H9 (cell line): ENCODE measurements around the gene ADSS1. TPM values are rescaled to one million over a fixed set of nuclear protein-coding genes. Genes with fewer than 3 reads are reported as not detected.

Experiments used
- DNase-seq: peaks from one replicate; pipeline ENCODE4 v3.0.0-alpha.2; 2017
- H2AFZ ChIP-seq: one replicate; pipeline ENCODE4 v1.6.1; 2013; ENCODE audit warnings: mild to moderate bottlenecking, low read length, control low read depth, moderate library complexity
- H2AK5ac ChIP-seq: 2 replicates; pipeline ENCODE4 v1.6.1; 2013; ENCODE audit warnings: low read length, control low read depth, mixed read lengths; ENCODE audit not compliant: insufficient read length
- H2BK120ac ChIP-seq: one replicate; pipeline ENCODE4 v1.6.1; 2013; ENCODE audit warnings: low read depth, mild to moderate bottlenecking, low read length, control low read depth, inconsistent platforms; ENCODE audit not compliant: poor library complexity, severe bottlenecking
- H2BK12ac ChIP-seq: 2 replicates; pipeline ENCODE4 v1.6.1; 2013; ENCODE audit warnings: low read length, control low read depth, mixed read lengths, low read depth; ENCODE audit not compliant: insufficient read length
- H2BK15ac ChIP-seq: 2 replicates; pipeline ENCODE4 v1.6.1; 2013; ENCODE audit warnings: low read depth, low read length, control low read depth
- H2BK20ac ChIP-seq: one replicate; pipeline ENCODE4 v1.6.1; 2013; ENCODE audit warnings: low read depth, mild to moderate bottlenecking, low read length, control low read depth, inconsistent platforms; ENCODE audit not compliant: poor library complexity, severe bottlenecking
- H2BK5ac ChIP-seq: 2 replicates; pipeline ENCODE4 v1.6.1; 2013; ENCODE audit warnings: low read length, control low read depth, mixed read lengths; ENCODE audit not compliant: insufficient read length
- H3K14ac ChIP-seq: 2 replicates; pipeline ENCODE4 v1.6.1; 2013; ENCODE audit warnings: low read length, control low read depth; ENCODE audit not compliant: insufficient read depth
- H3K18ac ChIP-seq: 2 replicates; pipeline ENCODE4 v1.6.1; 2013; ENCODE audit warnings: low read depth, mild to moderate bottlenecking, mixed read lengths, low read length, control low read depth; ENCODE audit not compliant: insufficient read length
- H3K23ac ChIP-seq: 2 replicates; pipeline ENCODE4 v1.6.1; 2013; ENCODE audit warnings: low read length, control low read depth, mixed read lengths, low read depth; ENCODE audit not compliant: insufficient read length
- H3K23me2 ChIP-seq: 2 replicates; pipeline ENCODE4 v1.6.1; 2013; ENCODE audit warnings: low read depth, mild to moderate bottlenecking, mixed read lengths, low read length, control low read depth; ENCODE audit not compliant: insufficient read length, poor library complexity, severe bottlenecking
- H3K27ac ChIP-seq: 2 replicates; pipeline ENCODE4 v1.5.1; 2013; ENCODE audit warnings: low read length, control low read depth, mixed read lengths, low read depth; ENCODE audit not compliant: insufficient read length
- H3K27me3 ChIP-seq: 2 replicates; pipeline ENCODE4 v1.6.1; 2013; ENCODE audit warnings: low read length, control low read depth, inconsistent platforms; ENCODE audit not compliant: insufficient read depth
- H3K4ac ChIP-seq: 2 replicates; pipeline ENCODE4 v1.6.1; 2013; ENCODE audit warnings: low read depth, mild to moderate bottlenecking, control low read depth, inconsistent platforms, low read length, moderate library complexity
- H3K4me1 ChIP-seq: 2 replicates; pipeline ENCODE4 v1.6.1; 2013; ENCODE audit warnings: low read length, control low read depth, inconsistent platforms; ENCODE audit not compliant: insufficient read depth
- H3K4me2 ChIP-seq: 2 replicates; pipeline ENCODE4 v1.6.1; 2013; ENCODE audit warnings: low read length, control low read depth, mixed read lengths; ENCODE audit not compliant: insufficient read length, insufficient read depth
- H3K56ac ChIP-seq: 2 replicates; pipeline ENCODE4 v1.6.1; 2013; ENCODE audit warnings: low read depth, mild to moderate bottlenecking, mixed read lengths, low read length, control low read depth; ENCODE audit not compliant: insufficient read length
- H3K79me1 ChIP-seq: 2 replicates; pipeline ENCODE4 v1.6.1; 2013; ENCODE audit warnings: low read depth, mild to moderate bottlenecking, moderate library complexity, low read length, control low read depth, inconsistent platforms; ENCODE audit not compliant: insufficient read depth, poor library complexity, severe bottlenecking
- H3K79me2 ChIP-seq: 2 replicates; pipeline ENCODE4 v1.6.1; 2013; ENCODE audit warnings: low read length, control low read depth, inconsistent platforms; ENCODE audit not compliant: insufficient read depth
- H3K9ac ChIP-seq: 2 replicates; pipeline ENCODE4 v1.6.1; 2013; ENCODE audit warnings: low read length, control low read depth, mixed read lengths; ENCODE audit not compliant: insufficient read length; ENCODE audit errors: extremely low read depth
- H3K9me3 ChIP-seq: one replicate; pipeline ENCODE4 v1.6.1; 2013; ENCODE audit warnings: low read depth, low read length, inconsistent platforms; ENCODE audit not compliant: control insufficient read depth
- H3T11ph ChIP-seq: one replicate; pipeline ENCODE4 v1.6.1; 2013; ENCODE audit warnings: mild to moderate bottlenecking, low read length, control low read depth, inconsistent platforms
- H4K20me1 ChIP-seq: one replicate; pipeline ENCODE4 v1.6.1; 2013; ENCODE audit not compliant: control insufficient read depth, insufficient read length, insufficient read depth
- H4K5ac ChIP-seq: 2 replicates; pipeline ENCODE4 v1.6.1; 2013; ENCODE audit warnings: low read depth, mild to moderate bottlenecking, mixed read lengths, low read length, control low read depth; ENCODE audit not compliant: insufficient read length
- H4K8ac ChIP-seq: replicated peaks from 2 replicates; pipeline ENCODE4 v1.6.1; 2013; ENCODE audit warnings: low read length, control low read depth, mixed read lengths, low read depth; ENCODE audit not compliant: insufficient read length
- H4K91ac ChIP-seq: 2 replicates; pipeline ENCODE4 v1.6.1; 2013; ENCODE audit warnings: low read depth, mild to moderate bottlenecking, moderate library complexity, mixed read lengths, low read length, control low read depth; ENCODE audit not compliant: insufficient read length
- H3K27ac Mint-ChIP-seq, 3 experiments: 2 replicates in 2 of 3; 3 replicates in 1 of 3; pipeline ENCODE4 v1.8.0; 2020 to 2021; ENCODE audit warnings: mixed read lengths in 3 of 3, mild to moderate bottlenecking in 1 of 3, moderate library complexity in 1 of 3
- H3K27me3 Mint-ChIP-seq: 2 replicates; pipeline ENCODE4 v1.8.0; 2021; ENCODE audit warnings: low read depth, mild to moderate bottlenecking, moderate library complexity, mixed read lengths
- H3K36me3 Mint-ChIP-seq, 3 experiments: 2 replicates in 2 of 3; 3 replicates in 1 of 3; pipeline ENCODE4 v1.8.0; 2020 to 2021; ENCODE audit warnings: low read depth in 3 of 3, mixed read lengths in 3 of 3; ENCODE audit not compliant: insufficient read depth in 1 of 3
- H3K4me1 Mint-ChIP-seq, 2 experiments: 2 replicates each; pipeline ENCODE4 v1.8.0; 2020; ENCODE audit warnings: mixed read lengths in 2 of 2
- H3K4me3 Mint-ChIP-seq, 2 experiments: 2 replicates in 1 of 2; 3 replicates in 1 of 2; pipeline ENCODE4 v1.8.0; 2020 to 2021; ENCODE audit warnings: mild to moderate bottlenecking in 2 of 2, mixed read lengths in 2 of 2, moderate library complexity in 1 of 2
- H3K9me3 Mint-ChIP-seq, 2 experiments: 2 replicates in 1 of 2; 3 replicates in 1 of 2; pipeline ENCODE4 v1.8.0; 2020; ENCODE audit warnings: mild to moderate bottlenecking in 2 of 2, mixed read lengths in 2 of 2, moderate library complexity in 1 of 2
- WGBS: extraction: QIAGEN DNeasy Blood & Tissue Kit; methylation state at CpG from one replicate; pipeline ENCODE4 v1.1.7; 2013; ENCODE audit warnings: missing lambda C conversion rate, low lambda C conversion rate, mixed read lengths; ENCODE audit not compliant: insufficient read length; ENCODE audit errors: extremely low coverage; 5-methylcytosine and 5-hydroxymethylcytosine counted together
- total RNA-seq: library from RNA; stranded (reverse); gene quantifications from 2 replicates; pipeline ENCODE4 v1.2.1, GENCODE V29; 2021
- TF ChIP-seq, protein P1 (sequence below): fragments of 200-600 bp; sonication (generic); conservative IDR thresholded peaks from 3 replicates; pipeline ENCODE4 v1.8.0; 2021; ENCODE audit warnings: antibody characterized with exemption, mild to moderate bottlenecking

ADSS1 gene
- total RNA-seq, 1 experiment from 2014 or later = 8.5 TPM

GRCh38 chr14:104791425-104791824, 67.4 kb downstream of the ADSS1 start:
- no peak overlapping the region for H3K23ac ChIP-seq
- no peaks in the 10 kb centered on the region; the same call in 1 of the 2 replicates for H3K79me2 ChIP-seq
- no peak for DNase-seq
- H2BK5ac ChIP-seq = no peak overlapping the region
- TF ChIP-seq, protein P1, sequence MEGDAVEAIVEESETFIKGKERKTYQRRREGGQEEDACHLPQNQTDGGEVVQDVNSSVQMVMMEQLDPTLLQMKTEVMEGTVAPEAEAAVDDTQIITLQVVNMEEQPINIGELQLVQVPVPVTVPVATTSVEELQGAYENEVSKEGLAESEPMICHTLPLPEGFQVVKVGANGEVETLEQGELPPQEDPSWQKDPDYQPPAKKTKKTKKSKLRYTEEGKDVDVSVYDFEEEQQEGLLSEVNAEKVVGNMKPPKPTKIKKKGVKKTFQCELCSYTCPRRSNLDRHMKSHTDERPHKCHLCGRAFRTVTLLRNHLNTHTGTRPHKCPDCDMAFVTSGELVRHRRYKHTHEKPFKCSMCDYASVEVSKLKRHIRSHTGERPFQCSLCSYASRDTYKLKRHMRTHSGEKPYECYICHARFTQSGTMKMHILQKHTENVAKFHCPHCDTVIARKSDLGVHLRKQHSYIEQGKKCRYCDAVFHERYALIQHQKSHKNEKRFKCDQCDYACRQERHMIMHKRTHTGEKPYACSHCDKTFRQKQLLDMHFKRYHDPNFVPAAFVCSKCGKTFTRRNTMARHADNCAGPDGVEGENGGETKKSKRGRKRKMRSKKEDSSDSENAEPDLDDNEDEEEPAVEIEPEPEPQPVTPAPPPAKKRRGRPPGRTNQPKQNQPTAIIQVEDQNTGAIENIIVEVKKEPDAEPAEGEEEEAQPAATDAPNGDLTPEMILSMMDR = no peak
- peaks cover 8% of the 10 kb centered on the region for H3K23me2 ChIP-seq
- no peaks in the 10 kb centered on the region for H4K20me1 ChIP-seq
- peaks cover 18 to 27% of the 10 kb centered on the region in 2 experiments for H3K4me1 Mint-ChIP-seq
- no peaks in the 10 kb centered on the region for H3K9me3 Mint-ChIP-seq
- no peak overlapping the region; a peak in 2 of 7 replicates for H3K27ac Mint-ChIP-seq
- no peak overlapping the region for H3K4me2 ChIP-seq
- H3K14ac ChIP-seq = no peak overlapping the region
- no peak overlapping the region for H4K5ac ChIP-seq
- no CpG with 5 or more reads among the region's 9 CpGs for WGBS
- H3K4me3 Mint-ChIP-seq = no peak overlapping the region; a peak in 1 of 5 replicates
- peaks cover 3% of the 10 kb centered on the region for H3K79me1 ChIP-seq
- peaks cover 3% of the 10 kb centered on the region; the same call in 1 of the 2 replicates for H3K27me3 ChIP-seq
- no peak overlapping the region for H2BK20ac ChIP-seq
- peaks cover 6% of the 10 kb centered on the region for H3K27me3 Mint-ChIP-seq
- no peak overlapping the region for H3T11ph ChIP-seq
- no peak overlapping the region for H3K56ac ChIP-seq
- H2AFZ ChIP-seq = no peak overlapping the region
- H3K4ac ChIP-seq = no peak overlapping the region
- peaks cover 3% of the 10 kb centered on the region; the same call in 1 of the 2 replicates for H3K4me1 ChIP-seq
- H3K27ac ChIP-seq = no peak overlapping the region
- H3K18ac ChIP-seq = no peak overlapping the region
- H2BK12ac ChIP-seq = no peak overlapping the region
- no peak overlapping the region for H3K9ac ChIP-seq
- no peak overlapping the region for H2AK5ac ChIP-seq
- H2BK120ac ChIP-seq = no peak overlapping the region
- H3K9me3 ChIP-seq = no peaks in the 10 kb centered on the region
- H3K36me3 Mint-ChIP-seq = peaks cover 6 to 19% (median 16%) of the 10 kb centered on the region in 3 experiments; a peak in 6 of 7 replicates
- no peak overlapping the region for H2BK15ac ChIP-seq
- no peak overlapping the region for H4K8ac ChIP-seq
- no peak overlapping the region for H4K91ac ChIP-seq
